K562 (cell line): ENCODE measurements around the gene ECSCR. TPM values are rescaled to one million over a fixed set of nuclear protein-coding genes. Genes with fewer than 3 reads are reported as not detected.

Experiments
- CCNT2 ChIP-seq: IDR thresholded peaks from 2 replicates; pipeline ENCODE4 v1.6.1; 2011; ENCODE audit warnings: borderline replicate concordance, low read depth, mild to moderate bottlenecking, moderate library complexity, mixed read lengths, low read length; ENCODE audit not compliant: insufficient read length; ENCODE audit errors: extremely low read depth
- CHCHD3 ChIP-seq: fragments of 250-450 bp; sonication (Bioruptor Pico); IDR thresholded peaks from 2 replicates; pipeline ENCODE4 v2.1.2; 2022; ENCODE audit warnings: mild to moderate bottlenecking
- L3MBTL2 ChIP-seq: fragments of 450-650 bp; IDR thresholded peaks from 2 replicates; pipeline ENCODE4 v1.6.1; 2016; ENCODE audit warnings: mild to moderate bottlenecking, moderate library complexity
- MECOM ChIP-seq: fragments of 250-450 bp; sonication (Bioruptor Pico); IDR thresholded peaks from 2 replicates; pipeline ENCODE4 v1.8.0; 2022; ENCODE audit warnings: inconsistent platforms
- MTF1 ChIP-seq: fragments of 250-450 bp; sonication (Bioruptor Pico); IDR thresholded peaks from 2 replicates; pipeline ENCODE4 v1.9.0; 2021; ENCODE audit warnings: moderate library complexity, mild to moderate bottlenecking, inconsistent platforms, borderline replicate concordance
- PCBP2 ChIP-seq: fragments of 200-400 bp; formaldehyde crosslinking; IDR thresholded peaks from 2 replicates; pipeline ENCODE4 v1.6.1; 2018; ENCODE audit warnings: low read length, low read depth, mild to moderate bottlenecking, moderate library complexity; ENCODE audit not compliant: poor library complexity, severe bottlenecking
- RAD21 ChIP-seq, 2 experiments: fragments of 250-450 bp in 1 of 2; fragments of 450-650 bp in 1 of 2; sonication (Bioruptor Pico) in 1 of 2; formaldehyde crosslinking in 1 of 2; IDR thresholded peaks in 1 of 2; conservative IDR thresholded peaks in 1 of 2; 2 replicates each; pipeline versions ENCODE4 v1.4.0 to v1.8.0; 2020 to 2022; ENCODE audit warnings: mild to moderate bottlenecking in 2 of 2, moderate library complexity in 1 of 2
- RCOR1 ChIP-seq, 2 experiments: IDR thresholded peaks; 2 replicates each; pipeline ENCODE4 v1.6.1; 2012; ENCODE audit warnings: low read depth in 2 of 2, low read length in 2 of 2, borderline replicate concordance in 1 of 2, improper control_type of control experiment in 1 of 2
- ZFPM2 ChIP-seq: fragments of 250-450 bp; sonication (Bioruptor Pico); IDR thresholded peaks from 2 replicates; pipeline ENCODE4 v1.5.1; 2022; ENCODE audit warnings: mild to moderate bottlenecking
- ZNF280B ChIP-seq: fragments of 250-450 bp; sonication (Bioruptor Pico); IDR thresholded peaks from 2 replicates; pipeline ENCODE4 v1.5.1; 2021; ENCODE audit warnings: mild to moderate bottlenecking
- polyA plus RNA-seq, 8 experiments: library from polyadenylated mRNA; depleted of rRNA in 4 of 8; stranded (reverse) in 5 of 8; unstranded in 3 of 8; fragments of >200 nt; fragmentation: Nextera tagmentation in 2 of 8; fragmentation: Illumina TruSeq in 1 of 8; extraction: Ambion mirVana in 2 of 8; extraction: Trizol in 1 of 8; gene quantifications; 2 replicates each; pipeline versions ENCODE4 v1.2.1 to v1.2.3, GENCODE V29; 2011 to 2014; ENCODE audit warnings: inconsistent platforms in 1 of 8, missing spikeins in 1 of 8
- total RNA-seq, 7 experiments: library from RNA; depleted of rRNA in 6 of 7; stranded (reverse); fragments of >200 nt in 6 of 7; fragmentation: Illumina TruSeq in 2 of 7; extraction: Trizol in 2 of 7; gene quantifications; 2 replicates each; pipeline versions ENCODE4 v1.2.1 to v1.2.3, GENCODE V29; 2011 to 2021; ENCODE audit warnings: low replicate concordance in 1 of 7
- TF ChIP-seq, protein P1 (sequence below), 2 experiments: fragments of 450-650 bp in 1 of 2; sonication (generic) in 1 of 2; formaldehyde crosslinking in 1 of 2; IDR thresholded peaks in 1 of 2; conservative IDR thresholded peaks in 1 of 2; 2 replicates each; pipeline versions ENCODE4 v1.6.1 to v1.8.1; 2016 to 2023; ENCODE audit warnings: mild to moderate bottlenecking in 2 of 2, moderate library complexity in 2 of 2, inconsistent platforms in 1 of 2, missing genetic modification reagents in 1 of 2
- TF ChIP-seq, protein P2 (sequence below), 3 experiments: fragments of 200-800 bp in 1 of 3; sonication (Bioruptor generic) in 1 of 3; sonication (generic) in 1 of 3; formaldehyde crosslinking in 1 of 3; IDR thresholded peaks; 2 replicates each; pipeline versions ENCODE4 v1.6.1 to v1.8.0; 2016 to 2022; ENCODE audit warnings: mild to moderate bottlenecking in 2 of 3, missing compliant biosample characterization in 2 of 3, missing genetic modification characterization in 2 of 3, missing genetic modification reagents in 1 of 3
- TF ChIP-seq, protein P3 (sequence below): IDR thresholded peaks from 2 replicates; pipeline ENCODE4 v1.6.1; 2012; ENCODE audit warnings: low read depth, low read length, improper control_type of control experiment, borderline replicate concordance
- TF ChIP-seq, protein P4 (sequence below): fragments of 250-450 bp; sonication (Bioruptor Pico); IDR thresholded peaks from 2 replicates; pipeline ENCODE4 v1.8.0; 2022; ENCODE audit warnings: inconsistent platforms
- TF ChIP-seq, protein P5 (sequence below), 2 experiments: IDR thresholded peaks; 2 replicates each; pipeline ENCODE4 v1.6.1; 2012; ENCODE audit warnings: improper control_type of control experiment in 2 of 2, low read depth in 2 of 2, low read length in 2 of 2, borderline replicate concordance in 1 of 2

ECSCR gene
- total and polyA plus RNA-seq, 9 of the 15 experiments (the other 6 are each of a cell fraction or from before 2014, with no cell fraction given): 0.10 to 0.25 (median 0.13) TPM; not detected in 6

DNA sequence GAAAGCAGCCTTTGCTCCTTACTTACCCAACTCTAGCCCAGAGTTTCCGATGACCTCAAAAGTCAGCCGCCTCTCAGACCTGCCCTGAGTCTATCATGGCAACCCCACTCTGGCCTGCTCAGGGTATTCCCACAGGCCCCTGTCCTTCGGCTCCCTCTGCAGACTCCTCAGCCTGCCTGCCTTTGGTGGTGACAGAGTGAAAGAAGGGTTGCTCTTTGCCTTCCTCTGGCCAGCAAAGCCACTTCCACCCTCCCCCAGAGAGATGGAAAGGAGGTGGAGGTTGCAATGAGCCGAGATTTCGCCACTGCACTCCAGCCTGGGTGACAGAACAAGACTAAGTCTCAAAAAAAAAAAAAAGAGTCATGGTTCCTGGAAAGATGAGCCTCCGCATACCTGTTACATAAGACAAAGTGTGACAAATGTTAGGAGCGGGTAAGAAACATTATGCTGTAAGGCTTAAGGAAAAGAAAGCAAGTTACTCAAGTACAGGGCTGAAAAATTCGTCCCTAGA, 5.9 kb upstream of the ECSCR start (continued):
- no peak for TF ChIP-seq MTF1
- TF ChIP-seq, protein P1, sequence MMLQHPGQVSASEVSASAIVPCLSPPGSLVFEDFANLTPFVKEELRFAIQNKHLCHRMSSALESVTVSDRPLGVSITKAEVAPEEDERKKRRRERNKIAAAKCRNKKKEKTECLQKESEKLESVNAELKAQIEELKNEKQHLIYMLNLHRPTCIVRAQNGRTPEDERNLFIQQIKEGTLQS (IDR thresholded peaks at IDR 0.05): no peak
- TF ChIP-seq, protein P1 (CRISPR knock-in tag; conservative IDR thresholded peaks at IDR 0.05): no peak
- TF ChIP-seq, protein P2, sequence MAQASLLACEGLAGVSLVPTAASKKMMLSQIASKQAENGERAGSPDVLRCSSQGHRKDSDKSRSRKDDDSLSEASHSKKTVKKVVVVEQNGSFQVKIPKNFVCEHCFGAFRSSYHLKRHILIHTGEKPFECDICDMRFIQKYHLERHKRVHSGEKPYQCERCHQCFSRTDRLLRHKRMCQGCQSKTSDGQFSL (CRISPR knock-in tag; IDR thresholded peaks at IDR 0.05): no peak
- TF ChIP-seq, protein P2 (tag; IDR thresholded peaks at IDR 0.05): no peak
- peak; percentile 65; the same call in 1 of the 2 replicates for TF ChIP-seq MECOM (CRISPR knock-in tag)
- no peak for TF ChIP-seq ZFPM2
- TF ChIP-seq, protein P3, sequence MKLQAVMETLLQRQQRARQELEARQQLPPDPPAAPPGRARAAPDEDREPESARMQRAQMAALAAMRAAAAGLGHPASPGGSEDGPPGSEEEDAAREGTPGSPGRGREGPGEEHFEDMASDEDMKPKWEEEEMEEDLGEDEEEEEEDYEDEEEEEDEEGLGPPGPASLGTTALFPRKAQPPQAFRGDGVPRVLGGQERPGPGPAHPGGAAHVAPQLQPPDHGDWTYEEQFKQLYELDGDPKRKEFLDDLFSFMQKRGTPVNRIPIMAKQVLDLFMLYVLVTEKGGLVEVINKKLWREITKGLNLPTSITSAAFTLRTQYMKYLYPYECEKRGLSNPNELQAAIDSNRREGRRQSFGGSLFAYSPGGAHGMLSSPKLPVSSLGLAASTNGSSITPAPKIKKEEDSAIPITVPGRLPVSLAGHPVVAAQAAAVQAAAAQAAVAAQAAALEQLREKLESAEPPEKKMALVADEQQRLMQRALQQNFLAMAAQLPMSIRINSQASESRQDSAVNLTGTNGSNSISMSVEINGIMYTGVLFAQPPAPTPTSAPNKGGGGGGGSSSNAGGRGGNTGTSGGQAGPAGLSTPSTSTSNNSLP: no peak
- TF ChIP-seq ZNF280B (CRISPR knock-in tag): no peak
- no peak for TF ChIP-seq CCNT2
- TF ChIP-seq, protein P4, sequence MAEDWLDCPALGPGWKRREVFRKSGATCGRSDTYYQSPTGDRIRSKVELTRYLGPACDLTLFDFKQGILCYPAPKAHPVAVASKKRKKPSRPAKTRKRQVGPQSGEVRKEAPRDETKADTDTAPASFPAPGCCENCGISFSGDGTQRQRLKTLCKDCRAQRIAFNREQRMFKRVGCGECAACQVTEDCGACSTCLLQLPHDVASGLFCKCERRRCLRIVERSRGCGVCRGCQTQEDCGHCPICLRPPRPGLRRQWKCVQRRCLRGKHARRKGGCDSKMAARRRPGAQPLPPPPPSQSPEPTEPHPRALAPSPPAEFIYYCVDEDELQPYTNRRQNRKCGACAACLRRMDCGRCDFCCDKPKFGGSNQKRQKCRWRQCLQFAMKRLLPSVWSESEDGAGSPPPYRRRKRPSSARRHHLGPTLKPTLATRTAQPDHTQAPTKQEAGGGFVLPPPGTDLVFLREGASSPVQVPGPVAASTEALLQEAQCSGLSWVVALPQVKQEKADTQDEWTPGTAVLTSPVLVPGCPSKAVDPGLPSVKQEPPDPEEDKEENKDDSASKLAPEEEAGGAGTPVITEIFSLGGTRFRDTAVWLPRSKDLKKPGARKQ: no peak
- TF ChIP-seq CHCHD3 (CRISPR knock-in tag): no peak
- TF ChIP-seq RCOR1 (IDR thresholded peaks at IDR 0.05; ENCODE audit: borderline replicate concordance in 1 of 2, low read depth in 2 of 2, low read length in 2 of 2): peak in 1 of 2 experiments; percentile 23; a peak in 1 of 4 replicates
- TF ChIP-seq PCBP2: no peak
- TF ChIP-seq, protein P5, sequence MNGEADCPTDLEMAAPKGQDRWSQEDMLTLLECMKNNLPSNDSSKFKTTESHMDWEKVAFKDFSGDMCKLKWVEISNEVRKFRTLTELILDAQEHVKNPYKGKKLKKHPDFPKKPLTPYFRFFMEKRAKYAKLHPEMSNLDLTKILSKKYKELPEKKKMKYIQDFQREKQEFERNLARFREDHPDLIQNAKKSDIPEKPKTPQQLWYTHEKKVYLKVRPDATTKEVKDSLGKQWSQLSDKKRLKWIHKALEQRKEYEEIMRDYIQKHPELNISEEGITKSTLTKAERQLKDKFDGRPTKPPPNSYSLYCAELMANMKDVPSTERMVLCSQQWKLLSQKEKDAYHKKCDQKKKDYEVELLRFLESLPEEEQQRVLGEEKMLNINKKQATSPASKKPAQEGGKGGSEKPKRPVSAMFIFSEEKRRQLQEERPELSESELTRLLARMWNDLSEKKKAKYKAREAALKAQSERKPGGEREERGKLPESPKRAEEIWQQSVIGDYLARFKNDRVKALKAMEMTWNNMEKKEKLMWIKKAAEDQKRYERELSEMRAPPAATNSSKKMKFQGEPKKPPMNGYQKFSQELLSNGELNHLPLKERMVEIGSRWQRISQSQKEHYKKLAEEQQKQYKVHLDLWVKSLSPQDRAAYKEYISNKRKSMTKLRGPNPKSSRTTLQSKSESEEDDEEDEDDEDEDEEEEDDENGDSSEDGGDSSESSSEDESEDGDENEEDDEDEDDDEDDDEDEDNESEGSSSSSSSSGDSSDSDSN (IDR thresholded peaks at IDR 0.05; ENCODE audit: borderline replicate concordance in 1 of 2, low read depth in 2 of 2, low read length in 2 of 2): peak; percentile 38 to 98; a peak in 2 of 4 replicates
- TF ChIP-seq L3MBTL2: no peak
- TF ChIP-seq RAD21 (CRISPR knock-in tag; conservative IDR thresholded peaks at IDR 0.05 in 1 of 2, IDR thresholded peaks at IDR 0.05 in 1 of 2): peak; percentile 23 to 37; a peak in 3 of 4 replicates
